COR-L47 (cell line): ENCODE data around the gene ZBTB22.

Experiments
- DNase-seq: peaks from one replicate; lab custom pipeline; 2025; lab: John Stamatoyannopoulos, UW

Gene ZBTB22

GRCh38 chr6:33324125-33324524 is 6.6 kb upstream of the ZBTB22 start:
- no peak for DNase-seq

GRCh38 chr6:33323623-33323948 is 6.0 kb upstream of the ZBTB22 start:
- DNase-seq, result peak; percentile 72

- no peak for DNase-seq
Observed at GRCh38 chr6:33321227-33321626, 3.7 kb upstream of the ZBTB22 start.

GRCh38 chr6:33320315-33321181 is 3.0 kb upstream of the ZBTB22 start:
- DNase-seq, result no peak

GRCh38 chr6:33319939-33320314 is 2.4 kb upstream of the ZBTB22 start:
- no peak for DNase-seq

- DNase-seq, result no peak
Observed at GRCh38 chr6:33318426-33319073, 1.0 kb upstream of the ZBTB22 start.

GRCh38 chr6:33317419-33317668 is 200 bp downstream of the ZBTB22 start:
- DNase-seq, result no peak

GRCh38 chr6:33316603-33317418 is 733 bp downstream of the ZBTB22 start:
- no peak for DNase-seq

- no peak for DNase-seq
Observed at GRCh38 chr6:33315793-33316602, 1.5 kb downstream of the ZBTB22 start.

- peak; percentile 33 for DNase-seq
Observed at GRCh38 chr6:33314943-33315792, 2.4 kb downstream of the ZBTB22 start.

- peak; percentile 47 for DNase-seq
Observed at GRCh38 chr6:33314515-33314942, 3.0 kb downstream of the ZBTB22 start.

GRCh38 chr6:33313709-33314514 is 3.6 kb downstream of the ZBTB22 start, which contains the start of gene TAPBP:
TAPBP (minus strand) TSS chr6:33314078; CDS start chr6:33314041, 37 bp downstream.
- DNase-seq, result peak; percentile 18

- DNase-seq, result peak; percentile 42
Observed at GRCh38 chr6:33313105-33313708, 4.3 kb downstream of the ZBTB22 start.

- DNase-seq, result peak; percentile 86
Observed at GRCh38 chr6:33312361-33313104, 5.0 kb downstream of the ZBTB22 start.

GRCh38 chr6:33306356-33306755 is 11.2 kb downstream of the ZBTB22 start:
- no peak for DNase-seq

GRCh38 chr6:33305052-33305451 is 12.5 kb downstream of the ZBTB22 start:
- DNase-seq, result no peak

- DNase-seq, result no peak
Observed at GRCh38 chr6:33304216-33304615, 13.3 kb downstream of the ZBTB22 start.

GRCh38 chr6:33301877-33302276 is 15.7 kb downstream of the ZBTB22 start:
- no peak for DNase-seq
